Psoas muscle (tissue), 8 donors: ENCODE results near the gene UNC80. TPM values are rescaled to one million over a fixed set of nuclear protein-coding genes. Genes with fewer than 3 reads are reported as not detected.

Source experiments
- ATAC-seq, 4 donors: fragments of 200-7000 bp; cut with Tn5 transposase; one replicate each; pipeline ENCODE4 v1.9.1; 2020; ENCODE audit warnings: moderate library complexity in 3 of 4, mild to moderate bottlenecking in 2 of 4
- DNase-seq, 2 donors: peaks; one replicate each; pipeline ENCODE4 v3.0.0-alpha.2; 2020
- H3K27ac ChIP-seq: fragments of 200-600 bp; one replicate; pipeline ENCODE4 v1.8.0; 2022
- H3K27me3 ChIP-seq, 3 donors: fragments of 200-600 bp in 1 of 3; one replicate each; pipeline versions ENCODE4 v1.6.1 to v1.8.0; 2013 to 2022; ENCODE audit warnings: low read length in 2 of 3, mild to moderate bottlenecking in 2 of 3, moderate library complexity in 1 of 3; ENCODE audit not compliant: insufficient read depth in 3 of 3
- H3K36me3 ChIP-seq, 2 donors: fragments of 200-600 bp in 1 of 2; one replicate each; pipeline versions ENCODE4 v1.6.1 to v1.8.0; 2013 to 2022; ENCODE audit warnings: low read depth in 1 of 2, mild to moderate bottlenecking in 1 of 2, moderate library complexity in 1 of 2; ENCODE audit not compliant: insufficient read depth in 1 of 2
- H3K4me1 ChIP-seq: fragments of 200-600 bp; one replicate; pipeline ENCODE4 v1.8.0; 2022
- H3K4me3 ChIP-seq: fragments of 200-600 bp; one replicate; pipeline ENCODE4 v1.8.0; 2022; ENCODE audit warnings: mild to moderate bottlenecking
- H3K9me3 ChIP-seq: fragments of 200-600 bp; one replicate; pipeline ENCODE4 v1.8.0; 2022
- WGBS, 3 donors: extraction: QIAGEN DNeasy Blood & Tissue Kit; methylation state at CpG; one replicate each; pipeline versions ENCODE4 v1.1.6 to v1.1.7; 2013; 5-methylcytosine and 5-hydroxymethylcytosine counted together
- intact Hi-C, 2 donors: fragments of 100-400 bp; cut with DNase I; formaldehyde crosslinking; loops; one replicate each; pipeline versions ENCODE4 v1.11.0 to v1.14.2; 2022
- polyA plus RNA-seq, 3 donors: library from polyadenylated mRNA; stranded (reverse); fragments of 200-250 nt; gene quantifications; one replicate each; pipeline ENCODE4 v1.2.3, GENCODE V29; 2013
- total RNA-seq, 4 donors: library from RNA; stranded (reverse); fragmentation: NEBNext Ultra II Directional in 2 of 4; extraction: Animal tissue kit (Norgen Biotek cat#: 25700) in 2 of 4; gene quantifications; one replicate each; pipeline versions ENCODE4 v1.2.1 to v1.2.4, GENCODE V29; 2021 to 2023
- TF ChIP-seq, protein P1 (sequence below): fragments of 200-600 bp; IDR thresholded peaks from one replicate; pipeline ENCODE4 v1.8.0; 2022; ENCODE audit warnings: antibody characterized with exemption
- donor health status: healthy with polysubstance abuse.
- donor health status: DM: no; HTN: no; CAD: no; lungs with moderate emphysema.
- donor health status: Bipolar disorder and iron deficiency.
- donor health status: healthy.
- donor health status: DM: yes; HTN: yes; CAD: no.
- donor health status: DM: no; HTN: no; CAD: no.
- donor health status: DM: no; HTN: no; CAD: no.
- donor health status: DM: yes; HTN: yes; CAD: no.

UNC80 gene
- total and polyA plus RNA-seq, 7 donors, result 0.03 TPM; not detected in 6

DNA sequence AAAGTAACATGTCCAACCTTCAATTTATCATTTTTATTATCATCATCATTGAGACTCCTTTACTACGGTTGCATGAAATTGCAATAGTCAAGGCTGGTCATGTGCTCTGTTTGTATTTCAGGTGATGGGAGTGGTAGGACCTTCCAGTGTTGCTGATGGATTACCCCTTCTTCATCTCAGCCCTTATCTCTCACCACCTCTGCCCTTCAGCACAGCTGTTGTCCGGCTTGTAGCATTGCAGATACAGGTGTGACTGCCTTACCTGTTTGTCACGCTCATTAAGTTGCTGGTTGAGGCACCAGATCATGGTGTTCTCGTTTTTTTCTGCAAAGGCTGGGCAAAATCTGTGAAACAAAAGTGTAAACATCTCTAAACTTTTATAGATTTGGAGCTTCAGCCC is 199.1 kb downstream of the UNC80 start:
- intact Hi-C loops, result no loop called here
- H3K9me3 ChIP-seq, result no peaks in the 10 kb centered on the region
- H3K27me3 ChIP-seq, result no peaks in the 10 kb centered on the region
- H3K4me3 ChIP-seq, result no peak overlapping the region
- TF ChIP-seq, protein P1, sequence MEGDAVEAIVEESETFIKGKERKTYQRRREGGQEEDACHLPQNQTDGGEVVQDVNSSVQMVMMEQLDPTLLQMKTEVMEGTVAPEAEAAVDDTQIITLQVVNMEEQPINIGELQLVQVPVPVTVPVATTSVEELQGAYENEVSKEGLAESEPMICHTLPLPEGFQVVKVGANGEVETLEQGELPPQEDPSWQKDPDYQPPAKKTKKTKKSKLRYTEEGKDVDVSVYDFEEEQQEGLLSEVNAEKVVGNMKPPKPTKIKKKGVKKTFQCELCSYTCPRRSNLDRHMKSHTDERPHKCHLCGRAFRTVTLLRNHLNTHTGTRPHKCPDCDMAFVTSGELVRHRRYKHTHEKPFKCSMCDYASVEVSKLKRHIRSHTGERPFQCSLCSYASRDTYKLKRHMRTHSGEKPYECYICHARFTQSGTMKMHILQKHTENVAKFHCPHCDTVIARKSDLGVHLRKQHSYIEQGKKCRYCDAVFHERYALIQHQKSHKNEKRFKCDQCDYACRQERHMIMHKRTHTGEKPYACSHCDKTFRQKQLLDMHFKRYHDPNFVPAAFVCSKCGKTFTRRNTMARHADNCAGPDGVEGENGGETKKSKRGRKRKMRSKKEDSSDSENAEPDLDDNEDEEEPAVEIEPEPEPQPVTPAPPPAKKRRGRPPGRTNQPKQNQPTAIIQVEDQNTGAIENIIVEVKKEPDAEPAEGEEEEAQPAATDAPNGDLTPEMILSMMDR, result no peak
- no peaks in the 10 kb centered on the region for H3K36me3 ChIP-seq
- no peaks in the 10 kb centered on the region for H3K4me1 ChIP-seq
- no peak overlapping the region for H3K27ac ChIP-seq
- DNase-seq (no peak), ATAC-seq (no peak)
- 51 to 60% (median 56%) methylated on average over 4 of the region's 4 CpGs for WGBS, 3 donors

GRCh38 chr2:209973328-209973727 is 201.7 kb downstream of the UNC80 start:
- Histone ChIP-seq H3K4me3 (no peak overlapping the region), H3K27me3 (no peaks in the 10 kb centered on the region), H3K27ac (no peak overlapping the region), H3K36me3 (no peaks in the 10 kb centered on the region), H3K4me1 (no peaks in the 10 kb centered on the region), H3K9me3 (no peaks in the 10 kb centered on the region)
- WGBS, 3 donors, result 4 to 19% (median 11%) methylated on average over 1 of the region's 1 CpG
- DNase-seq (no peak), ATAC-seq (no peak)
- intact Hi-C loops, result no loop called here
- TF ChIP-seq, protein P1, result no peak

DNA sequence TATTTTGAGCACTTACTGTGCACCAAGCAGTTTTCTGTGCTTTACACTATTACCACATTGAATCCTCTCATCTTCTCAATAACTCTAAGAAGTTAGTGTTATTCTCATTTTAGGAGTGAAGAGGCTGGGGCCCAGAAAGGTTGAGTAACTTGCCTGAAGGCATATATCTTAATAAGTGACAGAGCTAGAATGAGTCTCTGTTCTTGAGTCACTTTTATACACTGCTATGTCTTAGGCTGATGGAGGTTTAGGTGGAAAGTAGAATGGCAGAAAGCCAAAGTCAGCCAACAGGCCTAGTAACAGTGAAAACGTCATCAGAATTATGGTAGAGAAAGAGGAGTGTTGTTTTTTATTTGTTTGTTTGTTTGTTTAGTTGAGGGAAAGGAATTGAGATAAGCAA is 202.9 kb downstream of the UNC80 start:
- TF ChIP-seq, protein P1, result no peak
- ATAC-seq (no peak), DNase-seq (no peak)
- Histone ChIP-seq H3K4me3 (no peak overlapping the region), H3K27ac (no peak overlapping the region), H3K9me3 (no peaks in the 10 kb centered on the region), H3K27me3 (no peaks in the 10 kb centered on the region), H3K36me3 (no peaks in the 10 kb centered on the region), H3K4me1 (no peaks in the 10 kb centered on the region)
- intact Hi-C loops, result loop anchor here in 1 of 2 donors (2.0 kb wide), 1 partner anchor 224 kb away; no protein-coding TSS in a partner anchor
- WGBS, 3 donors, result 51 to 64% (median 56%) methylated on average over 1 of the region's 1 CpG

DNA sequence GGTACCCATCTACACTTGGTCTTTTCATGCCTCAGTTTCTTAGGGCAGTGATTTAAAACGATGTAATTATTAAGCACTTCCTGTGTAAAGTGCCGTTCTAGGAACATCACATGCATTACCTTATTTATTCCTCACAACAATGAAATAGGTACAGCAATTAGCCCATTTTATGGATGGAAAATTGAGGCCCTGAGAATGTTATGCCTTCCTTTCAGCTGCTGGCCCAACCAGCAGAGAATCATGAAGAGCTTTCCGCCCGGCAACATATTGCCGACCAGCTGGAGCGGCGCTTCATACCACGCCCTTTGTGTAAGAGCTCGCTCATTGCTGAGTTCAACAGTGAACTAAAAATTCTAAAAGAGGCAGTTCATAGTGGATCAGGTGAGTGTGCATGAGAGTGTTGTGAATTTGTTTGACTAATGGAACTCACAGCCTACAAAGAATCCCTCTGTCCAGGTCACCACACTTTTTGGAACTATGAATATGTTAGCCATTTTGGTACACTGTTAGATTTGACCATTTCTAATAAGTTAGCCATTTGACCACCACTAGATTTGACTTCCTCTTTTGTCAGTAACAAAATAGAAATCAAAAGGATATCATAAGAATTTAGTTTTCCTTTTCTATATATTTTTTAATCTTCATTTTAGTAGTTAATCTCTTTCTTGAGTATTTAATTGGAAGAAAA is 205.2 kb downstream of the UNC80 start:
- no peaks in the 10 kb centered on the region for H3K4me1 ChIP-seq
- H3K4me3 ChIP-seq, result no peak overlapping the region
- no peaks in the 10 kb centered on the region for H3K27me3 ChIP-seq
- TF ChIP-seq, protein P1, result no peak
- WGBS, 3 donors, result 83 to 88% (median 86%) methylated on average over 9 of the region's 9 CpGs
- no peaks in the 10 kb centered on the region for H3K9me3 ChIP-seq
- ATAC-seq (no peak), DNase-seq (no peak)
- H3K36me3 ChIP-seq, result no peaks in the 10 kb centered on the region
- no peak overlapping the region for H3K27ac ChIP-seq
- intact Hi-C loops, result loop anchor here in 1 of 2 donors (1.0 kb wide), 1 partner anchor 219 kb away; no protein-coding TSS in a partner anchor
